Karpas-422 (cell line): ENCODE measurements around the gene EEA1. TPM values are rescaled to one million over a fixed set of nuclear protein-coding genes. Genes with fewer than 3 reads are reported as not detected.

Source experiments
- DNase-seq: peaks from one replicate; pipeline ENCODE4 v3.0.0-alpha.2; 2015
- H2AFZ ChIP-seq: fragments of 200-600 bp; sonication (generic); 2 replicates; pipeline ENCODE4 v1.6.1; 2014; ENCODE audit warnings: antibody characterized with exemption, low read length, mixed read lengths
- H3K27ac ChIP-seq: fragments of 200-600 bp; sonication (generic); 2 replicates; pipeline ENCODE4 v1.5.1; 2014; ENCODE audit warnings: mild to moderate bottlenecking, low read length, moderate library complexity
- H3K27me3 ChIP-seq: fragments of 200-600 bp; sonication (generic); 2 replicates; pipeline ENCODE4 v1.6.1; 2014; ENCODE audit warnings: low read length, mixed read lengths
- H3K36me3 ChIP-seq: fragments of 200-600 bp; sonication (generic); 2 replicates; pipeline ENCODE4 v1.6.1; 2014; ENCODE audit warnings: low read length, mixed read lengths; ENCODE audit not compliant: insufficient read depth
- H3K4me1 ChIP-seq: fragments of 200-600 bp; sonication (generic); 2 replicates; pipeline ENCODE4 v1.6.1; 2014; ENCODE audit warnings: mild to moderate bottlenecking, low read length, mixed read lengths
- H3K4me2 ChIP-seq: fragments of 200-600 bp; sonication (generic); 2 replicates; pipeline ENCODE4 v1.6.1; 2014; ENCODE audit warnings: low read length, low read depth, mild to moderate bottlenecking; ENCODE audit not compliant: poor library complexity, severe bottlenecking
- H3K4me3 ChIP-seq: fragments of 200-600 bp; sonication (generic); 2 replicates; pipeline ENCODE4 v1.5.1; 2014; ENCODE audit warnings: mild to moderate bottlenecking, antibody characterized with exemption, low read length, mixed read lengths
- H3K79me2 ChIP-seq: fragments of 200-600 bp; sonication (generic); 2 replicates; pipeline ENCODE4 v1.6.1; 2014; ENCODE audit warnings: mild to moderate bottlenecking, low read length, mixed read lengths
- H3K9ac ChIP-seq: fragments of 200-600 bp; sonication (generic); 2 replicates; pipeline ENCODE4 v1.6.0; 2014; ENCODE audit warnings: low read length
- H3K9me2 ChIP-seq: fragments of 200-600 bp; sonication (generic), shearing (Covaris generic); replicated peaks from 2 replicates; pipeline ENCODE4 v1.6.0; 2014; ENCODE audit warnings: mild to moderate bottlenecking, low read length, moderate library complexity; ENCODE audit not compliant: insufficient read depth
- H3K9me3 ChIP-seq: fragments of 300-700, 200-600 bp; sonication (generic); 2 replicates; pipeline ENCODE4 v1.6.1; 2014; ENCODE audit warnings: low read length, mixed read lengths
- H4K20me1 ChIP-seq: fragments of 200-600 bp; sonication (generic); 2 replicates; pipeline ENCODE4 v1.6.1; 2014; ENCODE audit warnings: mild to moderate bottlenecking, antibody characterized with exemption, low read length, low read depth; ENCODE audit not compliant: insufficient read depth
- total RNA-seq: library from RNA; depleted of rRNA; stranded (reverse); fragments of >200 nt; shearing (Covaris generic); gene quantifications from 2 replicates; pipeline ENCODE4 v1.2.3, GENCODE V29; 2014; ENCODE audit warnings: low replicate concordance

Gene EEA1
- total RNA-seq, 1 experiment from 2014 or later, result 9.2 TPM

DNA sequence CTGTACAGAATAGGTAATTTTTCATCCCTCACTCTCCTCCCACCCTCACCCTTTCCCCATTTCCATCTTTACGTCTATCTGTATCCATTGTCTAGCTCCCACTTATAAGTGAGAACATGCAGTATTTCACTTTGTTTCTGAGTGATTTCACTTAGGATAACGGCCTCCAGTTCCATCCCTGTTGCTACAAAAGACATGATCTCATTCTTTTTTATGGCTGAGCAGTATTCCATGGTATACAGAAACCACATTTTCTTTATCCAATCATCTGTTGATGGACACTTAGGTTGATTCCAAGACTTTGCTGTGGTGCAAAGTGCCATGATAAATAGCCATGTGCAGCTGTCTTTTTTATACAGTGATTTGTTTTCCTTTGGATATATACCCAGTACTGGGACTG, 16.4 kb downstream of the EEA1 start:
- no peaks in the 10 kb centered on the region for H3K27me3 ChIP-seq
- no peaks in the 10 kb centered on the region for H3K36me3 ChIP-seq
- H3K27ac ChIP-seq, result no peak overlapping the region
- DNase-seq, result no peak
- no peak overlapping the region for H2AFZ ChIP-seq
- no peaks in the 10 kb centered on the region for H3K9me2 ChIP-seq
- H3K4me2 ChIP-seq, result no peak overlapping the region
- no peak overlapping the region for H3K9ac ChIP-seq
- no peaks in the 10 kb centered on the region for H3K9me3 ChIP-seq
- H4K20me1 ChIP-seq, result no peaks in the 10 kb centered on the region
- H3K4me3 ChIP-seq, result no peak overlapping the region
- H3K4me1 ChIP-seq, result no peaks in the 10 kb centered on the region
- peaks cover 84% of the 10 kb centered on the region for H3K79me2 ChIP-seq

DNA sequence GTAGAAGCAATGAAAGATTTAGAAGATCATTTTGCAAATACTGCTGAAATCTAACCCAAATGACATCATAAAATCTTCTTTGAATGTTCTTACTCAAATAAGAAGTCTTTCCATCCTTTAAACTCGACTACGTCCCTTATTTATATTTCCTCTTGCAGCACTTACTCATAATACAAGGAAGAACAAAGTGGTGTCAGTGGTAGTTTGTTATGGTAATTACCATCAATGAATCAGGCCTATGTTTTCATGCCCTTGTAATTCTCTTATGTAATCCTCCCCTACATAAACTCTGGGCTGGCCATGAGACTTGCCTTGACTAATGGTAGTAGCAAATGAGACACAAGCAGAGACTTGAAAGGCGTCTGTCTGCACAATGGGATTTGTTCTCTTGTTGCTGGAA, 17.0 kb downstream of the EEA1 start:
- H3K9me2 ChIP-seq, result no peaks in the 10 kb centered on the region
- H3K4me3 ChIP-seq, result no peak overlapping the region
- H2AFZ ChIP-seq, result no peak overlapping the region
- H4K20me1 ChIP-seq, result no peaks in the 10 kb centered on the region
- H3K9ac ChIP-seq, result no peak overlapping the region
- DNase-seq, result no peak
- H3K9me3 ChIP-seq, result no peaks in the 10 kb centered on the region
- no peaks in the 10 kb centered on the region for H3K27me3 ChIP-seq
- H3K79me2 ChIP-seq, result peaks cover 90% of the 10 kb centered on the region
- H3K27ac ChIP-seq, result no peak overlapping the region
- H3K36me3 ChIP-seq, result no peaks in the 10 kb centered on the region
- no peaks in the 10 kb centered on the region for H3K4me1 ChIP-seq
- H3K4me2 ChIP-seq, result no peak overlapping the region

DNA sequence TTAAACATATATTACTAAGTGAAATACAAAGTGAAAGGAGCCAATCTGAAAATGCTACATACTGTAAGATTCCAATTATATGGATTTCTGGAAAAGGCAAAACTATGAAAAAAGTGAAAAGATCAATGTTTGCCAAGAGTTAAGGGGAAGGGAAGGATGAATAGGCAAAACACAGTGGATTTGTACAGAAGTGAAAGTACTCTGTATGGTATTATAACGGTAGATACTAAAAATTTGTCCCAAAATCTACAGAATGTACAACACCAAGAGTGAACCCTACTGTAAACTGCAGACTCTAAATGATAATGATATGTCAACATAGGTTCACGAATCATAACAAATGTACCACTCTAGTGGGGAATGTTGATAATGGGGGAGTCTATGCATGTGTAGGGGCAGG, 17.8 kb downstream of the EEA1 start:
- Histone ChIP-seq H3K4me1 (no peaks in the 10 kb centered on the region), H3K27me3 (no peaks in the 10 kb centered on the region), H3K4me3 (no peak overlapping the region), H3K9ac (no peak overlapping the region), H3K36me3 (no peaks in the 10 kb centered on the region), H3K27ac (no peak overlapping the region), H3K9me3 (no peaks in the 10 kb centered on the region), H4K20me1 (no peaks in the 10 kb centered on the region), H3K9me2 (no peaks in the 10 kb centered on the region), H3K79me2 (peaks cover 97% of the 10 kb centered on the region), H3K4me2 (no peak overlapping the region), H2AFZ (no peak overlapping the region)
- no peak for DNase-seq

DNA sequence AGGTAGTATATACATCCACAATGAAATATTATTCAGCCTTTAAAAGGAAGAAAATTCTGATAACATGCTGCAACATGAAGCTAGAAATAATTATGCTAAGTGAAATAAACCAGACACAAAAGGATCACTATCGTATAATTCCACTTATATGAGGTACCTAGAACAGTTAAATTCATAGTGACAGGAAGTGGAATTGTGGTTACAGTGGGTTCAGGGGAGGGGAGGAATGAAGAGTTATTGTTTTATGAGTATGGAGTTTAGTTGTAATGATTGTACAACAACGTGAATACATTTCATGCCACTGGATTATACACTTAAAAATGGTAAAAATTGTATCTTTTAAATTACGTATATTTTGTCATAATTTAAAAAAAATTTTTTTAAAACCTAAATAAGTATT, 21.0 kb downstream of the EEA1 start:
- Histone ChIP-seq H3K4me3 (no peak overlapping the region), H3K27me3 (no peaks in the 10 kb centered on the region), H2AFZ (no peak overlapping the region), H3K4me1 (no peaks in the 10 kb centered on the region), H3K27ac (no peak overlapping the region), H4K20me1 (no peaks in the 10 kb centered on the region), H3K9me2 (no peaks in the 10 kb centered on the region), H3K9ac (no peak overlapping the region), H3K36me3 (no peaks in the 10 kb centered on the region), H3K9me3 (no peaks in the 10 kb centered on the region), H3K4me2 (no peak overlapping the region), H3K79me2 (peaks cover 97% of the 10 kb centered on the region)
- no peak for DNase-seq

- Histone ChIP-seq H3K9me3 (no peaks in the 10 kb centered on the region), H2AFZ (no peak overlapping the region), H3K9ac (no peak overlapping the region), H3K4me3 (no peak overlapping the region), H4K20me1 (no peaks in the 10 kb centered on the region), H3K4me1 (no peaks in the 10 kb centered on the region), H3K27me3 (no peaks in the 10 kb centered on the region), H3K36me3 (no peaks in the 10 kb centered on the region), H3K4me2 (no peak overlapping the region), H3K27ac (no peak overlapping the region), H3K79me2 (peaks cover 97% of the 10 kb centered on the region), H3K9me2 (no peaks in the 10 kb centered on the region)
- no peak for DNase-seq
Observed at GRCh38 chr12:92905811-92906554, 23.1 kb downstream of the EEA1 start.

- Histone ChIP-seq H3K27me3 (no peaks in the 10 kb centered on the region), H2AFZ (no peak overlapping the region), H3K4me2 (no peak overlapping the region), H3K79me2 (peaks cover 96% of the 10 kb centered on the region), H3K9ac (no peak overlapping the region), H3K4me1 (no peaks in the 10 kb centered on the region), H3K36me3 (no peaks in the 10 kb centered on the region), H4K20me1 (no peaks in the 10 kb centered on the region), H3K9me3 (no peaks in the 10 kb centered on the region), H3K9me2 (no peaks in the 10 kb centered on the region), H3K27ac (no peak overlapping the region), H3K4me3 (no peak overlapping the region)
- DNase-seq, result no peak
Observed at GRCh38 chr12:92905258-92905810, 23.8 kb downstream of the EEA1 start.

GRCh38 chr12:92900941-92901340, 28.2 kb downstream of the EEA1 start:
- DNase-seq, result no peak
- Histone ChIP-seq H3K27ac (no peak overlapping the region), H2AFZ (no peak overlapping the region), H3K79me2 (peaks cover 98% of the 10 kb centered on the region), H3K36me3 (no peaks in the 10 kb centered on the region), H3K9me2 (no peaks in the 10 kb centered on the region), H4K20me1 (no peaks in the 10 kb centered on the region), H3K9ac (no peak overlapping the region), H3K9me3 (no peaks in the 10 kb centered on the region), H3K4me1 (no peaks in the 10 kb centered on the region), H3K4me2 (no peak overlapping the region), H3K27me3 (no peaks in the 10 kb centered on the region), H3K4me3 (no peak overlapping the region)

GRCh38 chr12:92899386-92900001, 29.6 kb downstream of the EEA1 start:
- Histone ChIP-seq H3K36me3 (no peaks in the 10 kb centered on the region), H3K27ac (no peak overlapping the region), H3K4me1 (no peaks in the 10 kb centered on the region), H3K9ac (no peak overlapping the region), H3K4me2 (no peak overlapping the region), H3K79me2 (peaks cover 95% of the 10 kb centered on the region), H3K4me3 (no peak overlapping the region), H2AFZ (no peak overlapping the region), H3K9me3 (no peaks in the 10 kb centered on the region), H3K9me2 (no peaks in the 10 kb centered on the region), H3K27me3 (no peaks in the 10 kb centered on the region), H4K20me1 (no peaks in the 10 kb centered on the region)
- DNase-seq, result no peak
